Germinal center (tissue), 1 donor: ENCODE data around the gene STX8.

ENCODE experiments used
- DNase-seq: peaks from one replicate; pipeline ENCODE4 v3.0.0; 2012; ENCODE audit warnings: mixed read lengths, low spot score

Gene STX8

GRCh38 chr17:9206410-9206703 is 369.3 kb downstream of the STX8 start:
- no peak for DNase-seq

- DNase-seq = no peak
Observed at GRCh38 chr17:9205520-9206409, 369.9 kb downstream of the STX8 start.

- peak; percentile 21 for DNase-seq
Observed at GRCh38 chr17:9204637-9205329, 370.8 kb downstream of the STX8 start.

GRCh38 chr17:9203771-9204425 is 371.7 kb downstream of the STX8 start:
- DNase-seq = no peak

GRCh38 chr17:9202532-9202931 is 373.1 kb downstream of the STX8 start:
- no peak for DNase-seq

GRCh38 chr17:9200699-9201359 is 374.8 kb downstream of the STX8 start:
- DNase-seq = peak; percentile 11
